ENCODE results near the gene PTHLH. TPM values are rescaled to one million over a fixed set of nuclear protein-coding genes. Genes with fewer than 3 reads are reported as not detected.

PTHLH gene
- total and polyA plus RNA-seq, 10 of the 15 experiments (the other 5 are each of a cell fraction or from before 2014, with no cell fraction given): 0.08 to 0.12 TPM; not detected in 8

GRCh38 chr12:27981874-27982273, 9.3 kb upstream of the PTHLH start:
- Histone ChIP-seq H3K36me3 (ENCODE audit: control insufficient read depth in 2 of 2, insufficient read depth in 2 of 2, low read length in 1 of 2) (no peaks in the 10 kb centered on the region), H3K27me3 (replicated peaks in 1 of 2; ENCODE audit: control insufficient read depth in 2 of 2, insufficient read depth in 2 of 2, low read length in 1 of 2) (no peaks in the 10 kb centered on the region), H2AFZ (ENCODE audit: control insufficient read depth, low read depth, low read length) (no peak overlapping the region), H3K4me2 (ENCODE audit: control insufficient read depth, insufficient read depth) (no peak overlapping the region), H3K79me2 (ENCODE audit: control insufficient read depth, insufficient read depth, low read length) (no peaks in the 10 kb centered on the region), H3K27ac (ENCODE audit: control insufficient read depth, insufficient read depth) (no peak overlapping the region), H3K4me1 (ENCODE audit: control insufficient read depth, insufficient read depth, low read length) (no peaks in the 10 kb centered on the region), H3K9ac (ENCODE audit: control insufficient read depth, insufficient read depth, low read length) (no peak overlapping the region), H4K20me1 (ENCODE audit: control insufficient read depth, insufficient read depth) (no peaks in the 10 kb centered on the region), H3K9me3 (replicated peaks; ENCODE audit: control insufficient read depth, insufficient read depth, low read length) (no peaks in the 10 kb centered on the region), H3K4me3 (no peak overlapping the region)
- ChIA-PET POLR2A (no interaction called here), SMC1A (ENCODE audit: uncharacterized antibody, unreplicated experiment) (no interaction called here), RAD21 (ENCODE audit: unreplicated experiment) (no interaction called here), CTCF (interaction anchor here (0.6 kb wide), 1 partner anchor 39 kb away, joined by 3 read pairs; no protein-coding TSS in a partner anchor)
- no peak for ATAC-seq
- no TSS peak for BruUV-seq (replicated peaks)
- in situ Hi-C loops (cut with MboI) (no loop called here), intact Hi-C loops (cut with micrococcal nuclease; ENCODE audit: unreplicated experiment) (no loop called here)
- WGBS (ENCODE audit: insufficient coverage, insufficient replicate concordance, low lambda C conversion rate, missing lambda C conversion rate): 14% methylated on average over 2 of the region's 2 CpGs
- DNase-seq (ENCODE audit: low read depth, low spot score): no peak
- no peak for FAIRE-seq
- TF ChIP-seq, protein P1, sequence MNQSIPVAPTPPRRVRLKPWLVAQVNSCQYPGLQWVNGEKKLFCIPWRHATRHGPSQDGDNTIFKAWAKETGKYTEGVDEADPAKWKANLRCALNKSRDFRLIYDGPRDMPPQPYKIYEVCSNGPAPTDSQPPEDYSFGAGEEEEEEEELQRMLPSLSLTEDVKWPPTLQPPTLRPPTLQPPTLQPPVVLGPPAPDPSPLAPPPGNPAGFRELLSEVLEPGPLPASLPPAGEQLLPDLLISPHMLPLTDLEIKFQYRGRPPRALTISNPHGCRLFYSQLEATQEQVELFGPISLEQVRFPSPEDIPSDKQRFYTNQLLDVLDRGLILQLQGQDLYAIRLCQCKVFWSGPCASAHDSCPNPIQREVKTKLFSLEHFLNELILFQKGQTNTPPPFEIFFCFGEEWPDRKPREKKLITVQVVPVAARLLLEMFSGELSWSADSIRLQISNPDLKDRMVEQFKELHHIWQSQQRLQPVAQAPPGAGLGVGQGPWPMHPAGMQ (IDR thresholded peaks at IDR 0.05; ENCODE audit: borderline replicate concordance): no peak
- TF ChIP-seq, protein P2, sequence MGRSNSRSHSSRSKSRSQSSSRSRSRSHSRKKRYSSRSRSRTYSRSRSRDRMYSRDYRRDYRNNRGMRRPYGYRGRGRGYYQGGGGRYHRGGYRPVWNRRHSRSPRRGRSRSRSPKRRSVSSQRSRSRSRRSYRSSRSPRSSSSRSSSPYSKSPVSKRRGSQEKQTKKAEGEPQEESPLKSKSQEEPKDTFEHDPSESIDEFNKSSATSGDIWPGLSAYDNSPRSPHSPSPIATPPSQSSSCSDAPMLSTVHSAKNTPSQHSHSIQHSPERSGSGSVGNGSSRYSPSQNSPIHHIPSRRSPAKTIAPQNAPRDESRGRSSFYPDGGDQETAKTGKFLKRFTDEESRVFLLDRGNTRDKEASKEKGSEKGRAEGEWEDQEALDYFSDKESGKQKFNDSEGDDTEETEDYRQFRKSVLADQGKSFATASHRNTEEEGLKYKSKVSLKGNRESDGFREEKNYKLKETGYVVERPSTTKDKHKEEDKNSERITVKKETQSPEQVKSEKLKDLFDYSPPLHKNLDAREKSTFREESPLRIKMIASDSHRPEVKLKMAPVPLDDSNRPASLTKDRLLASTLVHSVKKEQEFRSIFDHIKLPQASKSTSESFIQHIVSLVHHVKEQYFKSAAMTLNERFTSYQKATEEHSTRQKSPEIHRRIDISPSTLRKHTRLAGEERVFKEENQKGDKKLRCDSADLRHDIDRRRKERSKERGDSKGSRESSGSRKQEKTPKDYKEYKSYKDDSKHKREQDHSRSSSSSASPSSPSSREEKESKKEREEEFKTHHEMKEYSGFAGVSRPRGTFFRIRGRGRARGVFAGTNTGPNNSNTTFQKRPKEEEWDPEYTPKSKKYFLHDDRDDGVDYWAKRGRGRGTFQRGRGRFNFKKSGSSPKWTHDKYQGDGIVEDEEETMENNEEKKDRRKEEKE (IDR thresholded peaks at IDR 0.05): no peak
- no peak for TF ChIP-seq TAF1 (IDR thresholded peaks at IDR 0.05; ENCODE audit: borderline replicate concordance, low read depth, low read length)
- TF ChIP-seq YY1 (IDR thresholded peaks at IDR 0.05; ENCODE audit: low read depth, low read length): no peak
- no peak for TF ChIP-seq E2F4 (IDR thresholded peaks at IDR 0.05; ENCODE audit: low read depth, low read length)
- no peak for TF ChIP-seq ZBTB11 (CRISPR knock-in tag; IDR thresholded peaks at IDR 0.05)
- no peak for TF ChIP-seq CBX5 (IDR thresholded peaks at IDR 0.05; ENCODE audit: low read depth)
- no peak for TF ChIP-seq CREM (IDR thresholded peaks at IDR 0.05; ENCODE audit: low read depth)
- TF ChIP-seq EGR1 (IDR thresholded peaks at IDR 0.05; ENCODE audit: borderline replicate concordance in 1 of 2, low read depth in 2 of 2, low read length in 2 of 2): no peak
- no peak for TF ChIP-seq YBX1 (IDR thresholded peaks at IDR 0.05)
- no peak for TF ChIP-seq IRF4 (IDR thresholded peaks at IDR 0.05; ENCODE audit: low read depth, low read length)
- TF ChIP-seq IKZF1 (conservative IDR thresholded peaks at IDR 0.05): no peak

All from GM12878 (cell line).